Gastrocnemius medialis (tissue), 4 donors: Measurements from ENCODE around the gene THSD8.

Experiments used
- CTCF ChIP-seq, 5 experiments: fragments of 450-650 bp in 3 of 5; fragments of 200-600 bp in 2 of 5; sonication (generic) in 2 of 5; IDR thresholded peaks in 4 of 5; conservative IDR thresholded peaks in 1 of 5; 1 replicate in 4 of 5; 2 replicates in 1 of 5; pipeline ENCODE4 v1.5.1; 2016 to 2019; ENCODE audit warnings: antibody characterized with exemption in 5 of 5, mild to moderate bottlenecking in 3 of 5, moderate library complexity in 3 of 5
- POLR2A ChIP-seq, 2 donors: fragments of 450-650 bp; IDR thresholded peaks; one replicate each; pipeline ENCODE4 v1.6.1; 2017; ENCODE audit warnings: antibody characterized with exemption in 2 of 2, mild to moderate bottlenecking in 2 of 2, moderate library complexity in 2 of 2

- TF ChIP-seq CTCF (IDR thresholded peaks at IDR 0.05 in 4 of 5, conservative IDR thresholded peaks at IDR 0.05 in 1 of 5) (peak; percentile 78 to 92 (median 83)), POLR2A (IDR thresholded peaks at IDR 0.05) (no peak)
These were observed 44.2 kb upstream of the THSD8 start for GRCh38 chr19:12757544-12758274.
